Articular chondrocyte of knee joint (primary cell): ENCODE results near the gene TMEM127. TPM values are rescaled to one million over a fixed set of nuclear protein-coding genes. Genes with fewer than 3 reads are reported as not detected.

Source experiments
- total RNA-seq: library from RNA; depleted of rRNA; stranded (reverse); fragments of >200 nt; gene quantifications from 2 replicates; pipeline ENCODE4 v1.2.3, GENCODE V29; 2012

Gene TMEM127, protein sequence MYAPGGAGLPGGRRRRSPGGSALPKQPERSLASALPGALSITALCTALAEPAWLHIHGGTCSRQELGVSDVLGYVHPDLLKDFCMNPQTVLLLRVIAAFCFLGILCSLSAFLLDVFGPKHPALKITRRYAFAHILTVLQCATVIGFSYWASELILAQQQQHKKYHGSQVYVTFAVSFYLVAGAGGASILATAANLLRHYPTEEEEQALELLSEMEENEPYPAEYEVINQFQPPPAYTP
- total RNA-seq, result 36.9 and 41.7 TPM in 2 replicates

GRCh38 chr2:96265840-96266679, at the start of gene TMEM127, which contains the start of gene CIAO1:
Gene TMEM127 (minus strand): TSS chr2:96265997. CDS start chr2:96265381, 616 bp downstream.
Gene CIAO1 (plus strand): TSS chr2:96266225. CDS start chr2:96266351, 126 bp downstream.

DNA sequence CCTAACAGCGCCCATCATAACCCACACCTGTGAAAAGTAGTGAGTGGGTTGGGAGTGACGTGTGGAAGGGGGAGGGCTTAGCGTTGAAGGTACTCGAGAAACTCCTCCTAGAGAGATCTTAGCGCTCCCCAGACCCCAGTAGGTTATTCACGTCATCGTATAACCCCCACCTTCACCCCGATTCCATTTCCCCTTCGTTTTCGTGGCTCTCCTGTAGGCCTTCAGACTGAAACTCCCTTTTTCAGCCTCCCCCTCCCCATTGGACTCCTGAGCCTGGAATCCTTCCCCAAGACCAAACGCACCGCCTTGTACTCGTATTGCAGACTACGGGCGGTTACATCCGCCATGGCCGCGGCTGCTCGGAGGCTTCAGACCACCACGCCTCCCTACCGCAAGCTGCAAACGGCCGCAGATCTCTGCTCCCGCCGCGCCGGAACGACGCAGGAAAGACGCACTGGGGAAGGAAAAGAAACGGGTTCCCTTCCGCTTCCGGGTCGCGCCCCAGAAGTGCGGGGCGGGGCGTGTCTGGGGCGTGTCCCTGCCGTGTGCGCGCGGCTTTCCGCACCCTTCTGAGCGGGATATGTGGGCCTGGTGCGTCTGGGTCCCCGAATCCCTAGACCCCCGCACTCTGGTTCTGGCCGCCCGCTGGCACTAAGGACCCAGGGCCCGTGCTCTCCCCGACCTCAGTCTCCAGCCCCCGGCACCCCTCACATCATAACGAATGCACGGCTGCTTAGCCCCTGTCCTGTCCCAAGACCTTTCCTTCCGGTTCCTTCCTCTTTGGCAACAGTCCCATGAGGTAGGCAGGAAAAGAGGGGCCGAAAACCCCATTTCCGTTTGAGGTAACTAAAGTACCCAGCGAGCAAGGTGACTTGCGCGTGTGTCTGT, 39.5 kb upstream of the TMEM127 start, which contains the start of gene SNRNP200:
Gene SNRNP200, minus strand, starts transcription at position 456 of the 888 bp plus-strand sequence. Its CDS starts 109 bp downstream, at position 347.

GRCh38 chr2:96208143-96209010, 57.4 kb downstream of the TMEM127 start, which contains the start of gene STARD7:
Gene STARD7 (minus strand): TSS chr2:96208827. CDS start chr2:96208434, 393 bp downstream.

Other genes with a start within 250 kb of the TMEM127 start
- 0.76 and 0.91 TPM in 2 replicates for gene GPAT2, start 231.1 kb downstream of the TMEM127 start, total RNA-seq
- gene ADRA2B, start 149.4 kb downstream of the TMEM127 start, total RNA-seq, result under 0.01 TPM in 1 of 2 replicates, not detected in the other
- not detected in 2 replicates for gene ASTL, start 127.5 kb downstream of the TMEM127 start, total RNA-seq
- 1.2 and 2.1 TPM in 2 replicates for gene DUSP2, start 120.6 kb downstream of the TMEM127 start, total RNA-seq
- 134 and 158 TPM in 2 replicates for gene STARD7, start 57.2 kb downstream of the TMEM127 start, total RNA-seq
- gene CIAO1, start 228 bp upstream of the TMEM127 start, total RNA-seq, result 69.9 and 83.3 TPM in 2 replicates
- 35.7 and 43.0 TPM in 2 replicates for gene SNRNP200, start 39.5 kb upstream of the TMEM127 start, total RNA-seq
- 2.6 and 4.6 TPM in 2 replicates for gene ITPRIPL1, start 59.3 kb upstream of the TMEM127 start, total RNA-seq
- gene NCAPH, start 69.8 kb upstream of the TMEM127 start, total RNA-seq, result 6.0 and 6.6 TPM in 2 replicates
- gene NEURL3, start 239.4 kb upstream of the TMEM127 start, total RNA-seq, result not detected in 2 replicates